Right ventricle myocardium superior (tissue), 1 donor: ENCODE results near the gene TMEM59. TPM values are rescaled to one million over a fixed set of nuclear protein-coding genes. Genes with fewer than 3 reads are reported as not detected.
"Not testable (repeated sequence)": the region's sequence is repeated elsewhere in the genome, so short reads cannot be mapped to it uniquely, and the experiment has no call there.

Source experiments
- ATAC-seq: fragments of 200-7000 bp; cut with Tn5 transposase; one replicate; pipeline ENCODE4 v1.9.1; 2020; ENCODE audit warnings: mild to moderate bottlenecking; ENCODE audit not compliant: poor library complexity
- DNase-seq: peaks from one replicate; pipeline ENCODE4 v3.0.0-alpha.2; 2020
- intact Hi-C: fragments of 100-400 bp; cut with DNase I; formaldehyde crosslinking; loops from one replicate; pipeline ENCODE4 v1.11.2; 2022
- microRNA-seq: library from miRNA; unstranded; fragments of <30 nt; microRNA quantifications from one replicate; pipeline ENCODE4 v1.2.0, GENCODE V29; 2020
- total RNA-seq: library from RNA; stranded (reverse); fragmentation: NEBNext Ultra II Directional; extraction: Animal tissue kit (Norgen Biotek cat#: 25700); gene quantifications from one replicate; pipeline ENCODE4 v1.2.1, GENCODE V29; 2021
- donor health status: DM: no; HTN: yes; CAD: no; lungs with severe emphysema.

Gene TMEM59
- total RNA-seq, 1 donor from 2014 or later, result 310 TPM

DNA sequence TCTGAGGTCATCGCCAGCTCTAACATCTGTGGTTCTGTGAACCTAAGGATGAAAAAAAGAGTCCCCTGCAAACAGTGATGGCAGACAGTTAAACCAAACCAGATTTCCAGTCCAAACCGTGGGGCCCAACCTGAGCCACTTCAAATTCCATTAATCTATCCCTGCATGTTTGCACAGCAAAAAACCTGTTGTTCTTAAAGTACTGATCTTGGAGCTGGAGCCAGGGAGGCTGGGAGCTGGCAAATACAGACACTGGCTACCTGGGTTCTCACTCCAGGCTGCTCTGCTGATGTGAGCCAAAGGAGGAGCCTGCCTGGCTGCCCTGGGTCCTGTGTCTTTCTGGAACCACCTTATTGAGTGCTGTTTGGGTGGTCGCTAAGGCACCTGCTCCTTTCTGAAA is 51.4 kb downstream of the TMEM59 start:
- ATAC-seq (no peak), DNase-seq (no peak)
- intact Hi-C loops, result no loop called here

DNA sequence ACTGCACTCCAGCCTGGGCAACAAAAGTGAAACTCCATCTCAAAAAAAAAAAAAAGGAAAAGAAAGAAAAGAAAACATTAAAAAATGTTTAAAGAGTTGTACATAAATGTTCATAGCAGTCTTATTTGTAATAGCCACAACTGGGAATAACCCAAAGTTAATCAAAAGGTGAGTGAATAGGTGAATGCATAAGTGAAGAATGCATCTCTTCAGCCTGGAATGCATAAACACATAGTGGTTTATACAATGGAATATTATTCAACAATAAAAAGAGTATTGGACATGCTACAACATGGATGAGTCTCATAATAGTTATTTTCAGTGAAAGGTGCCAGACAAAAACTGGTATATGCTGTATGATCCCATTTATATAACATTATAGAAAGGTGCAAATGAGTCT is 53.1 kb downstream of the TMEM59 start:
- intact Hi-C loops, result no loop called here
- ATAC-seq, result no peak
- DNase-seq, result no peak

- DNase-seq, result no peak
- no peak for ATAC-seq
Observed at GRCh38 chr1:53998223-53998622, 54.8 kb downstream of the TMEM59 start.

GRCh38 chr1:53995683-53996082 is 57.3 kb downstream of the TMEM59 start:
- intact Hi-C loops, result no loop called here
- ATAC-seq (no peak), DNase-seq (no peak)

More at GRCh38 chr1:53998223-53998622, 54.8 kb downstream of the TMEM59 start:
- intact Hi-C loops, result no loop called here

DNA sequence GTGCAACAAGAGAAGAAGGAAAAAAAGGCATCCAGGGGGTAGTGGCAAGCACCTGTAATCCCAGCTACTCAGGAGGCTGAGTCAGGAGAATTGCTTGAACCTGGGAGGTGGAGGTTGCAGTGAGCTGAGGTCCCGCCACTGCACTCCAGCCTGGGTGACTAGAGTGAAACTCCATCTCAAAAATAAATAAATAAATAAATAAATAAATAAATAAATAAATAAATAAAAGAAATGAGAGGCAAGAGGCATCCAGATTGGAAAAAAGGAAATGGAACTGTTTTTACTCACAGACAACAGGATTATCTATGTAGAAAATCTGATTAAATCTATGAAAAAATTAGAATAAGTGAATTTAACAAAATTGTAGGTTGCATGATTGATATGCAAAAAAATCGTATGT is 58.5 kb downstream of the TMEM59 start:
- ATAC-seq, DNase-seq, intact Hi-C loops: not testable (repeated sequence)

DNA sequence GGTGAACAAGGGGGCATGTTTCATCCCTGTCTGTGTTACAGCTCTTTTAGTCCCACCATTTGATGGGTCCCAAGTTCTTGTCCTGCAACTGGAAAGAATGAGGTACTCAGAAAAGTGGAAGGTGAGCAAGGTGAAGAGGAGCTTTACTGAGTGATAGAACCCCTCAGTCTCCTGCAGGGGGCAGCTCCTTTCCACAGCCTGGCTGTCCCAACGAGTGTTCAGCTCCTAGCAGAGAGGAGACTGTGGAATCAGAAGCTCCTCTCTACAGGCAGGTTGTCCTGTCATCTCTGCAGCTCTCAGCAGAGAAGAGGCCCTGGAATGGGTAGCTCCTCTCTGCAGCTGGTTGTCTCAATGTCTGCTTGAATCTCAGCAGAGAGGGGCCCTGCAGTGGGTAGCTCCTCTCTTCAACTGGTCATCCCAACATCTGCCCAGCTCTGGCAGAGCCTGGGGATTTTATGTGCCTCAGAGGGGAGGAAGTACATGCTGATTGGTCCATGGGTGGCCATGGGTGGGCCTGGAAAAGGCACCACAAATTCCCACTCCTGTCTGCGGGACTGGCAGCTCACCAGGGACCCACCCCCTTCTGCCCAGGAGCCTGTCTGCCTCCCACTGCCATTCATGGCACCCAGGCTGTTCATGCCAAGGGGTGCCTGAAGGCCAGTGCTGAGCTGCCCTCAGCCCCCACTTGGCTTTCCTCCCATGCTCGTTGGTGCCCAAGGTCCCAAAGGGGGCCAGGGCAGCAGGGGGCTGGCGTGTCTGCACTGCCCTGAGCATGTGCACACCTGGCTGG is 60.7 kb downstream of the TMEM59 start:
- DNase-seq, result no peak
- ATAC-seq, result no peak
- intact Hi-C loops, result no loop called here

DNA sequence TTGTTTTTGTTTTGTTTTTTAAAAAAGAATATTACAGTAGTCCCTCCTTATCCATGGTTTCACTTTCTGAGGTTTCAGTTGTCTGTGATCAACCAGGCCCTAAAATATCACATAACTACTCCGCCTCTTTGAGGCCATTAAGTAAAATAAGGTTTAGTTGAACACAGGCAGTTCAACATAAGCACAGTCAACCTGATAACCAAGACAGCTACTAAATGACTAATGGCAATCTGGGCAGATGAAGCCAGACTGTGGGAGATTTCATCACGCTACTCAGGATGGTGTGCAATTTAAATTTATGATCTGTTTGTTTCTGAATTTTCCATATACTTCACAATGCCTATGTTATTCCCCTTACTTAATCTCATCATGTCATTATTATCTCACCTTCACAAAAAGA is 65.1 kb downstream of the TMEM59 start:
- intact Hi-C loops, result no loop called here
- DNase-seq, result no peak
- no peak for ATAC-seq

GRCh38 chr1:53986458-53986857 is 66.5 kb downstream of the TMEM59 start:
- intact Hi-C loops, result no loop called here
- no peak for ATAC-seq
- no peak for DNase-seq

DNA sequence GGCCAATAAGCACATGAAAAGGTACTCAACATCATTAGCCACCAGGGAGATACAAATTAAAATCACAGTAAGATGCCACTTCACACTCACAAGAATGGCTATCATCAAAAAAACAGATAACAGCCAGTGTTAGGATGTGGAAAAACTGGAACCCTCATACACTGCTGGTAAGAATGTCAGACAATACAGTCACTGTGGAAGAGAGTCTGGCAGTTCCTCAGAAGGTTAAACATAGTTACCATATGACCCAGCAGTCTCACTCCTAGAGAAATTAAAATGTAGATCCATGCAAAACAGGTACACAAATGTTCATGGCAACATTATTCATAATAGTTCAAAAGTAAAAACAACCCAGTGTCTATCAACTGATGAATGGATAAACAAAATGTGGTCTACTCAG is 68.3 kb downstream of the TMEM59 start:
- intact Hi-C loops, result no loop called here
- ATAC-seq, result no peak
- DNase-seq, result no peak

DNA sequence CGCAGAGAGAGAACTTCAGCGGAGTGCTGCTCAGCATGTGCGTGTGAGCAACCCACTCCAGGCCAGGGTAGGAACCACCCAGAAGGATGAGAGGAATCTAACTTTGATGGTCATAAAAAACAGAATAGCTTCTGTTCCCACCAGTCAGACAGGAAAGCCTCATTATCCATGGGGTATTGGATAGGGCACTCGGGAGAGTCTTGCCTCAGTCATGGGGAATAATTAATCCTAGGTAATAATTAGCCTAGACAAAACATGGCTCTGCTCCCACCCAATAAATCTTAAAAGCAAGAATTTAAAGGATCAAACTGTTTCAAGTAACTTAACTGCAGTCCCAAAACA is 70.3 kb downstream of the TMEM59 start:
- DNase-seq, result no peak
- ATAC-seq, result no peak
- intact Hi-C loops, result no loop called here

DNA sequence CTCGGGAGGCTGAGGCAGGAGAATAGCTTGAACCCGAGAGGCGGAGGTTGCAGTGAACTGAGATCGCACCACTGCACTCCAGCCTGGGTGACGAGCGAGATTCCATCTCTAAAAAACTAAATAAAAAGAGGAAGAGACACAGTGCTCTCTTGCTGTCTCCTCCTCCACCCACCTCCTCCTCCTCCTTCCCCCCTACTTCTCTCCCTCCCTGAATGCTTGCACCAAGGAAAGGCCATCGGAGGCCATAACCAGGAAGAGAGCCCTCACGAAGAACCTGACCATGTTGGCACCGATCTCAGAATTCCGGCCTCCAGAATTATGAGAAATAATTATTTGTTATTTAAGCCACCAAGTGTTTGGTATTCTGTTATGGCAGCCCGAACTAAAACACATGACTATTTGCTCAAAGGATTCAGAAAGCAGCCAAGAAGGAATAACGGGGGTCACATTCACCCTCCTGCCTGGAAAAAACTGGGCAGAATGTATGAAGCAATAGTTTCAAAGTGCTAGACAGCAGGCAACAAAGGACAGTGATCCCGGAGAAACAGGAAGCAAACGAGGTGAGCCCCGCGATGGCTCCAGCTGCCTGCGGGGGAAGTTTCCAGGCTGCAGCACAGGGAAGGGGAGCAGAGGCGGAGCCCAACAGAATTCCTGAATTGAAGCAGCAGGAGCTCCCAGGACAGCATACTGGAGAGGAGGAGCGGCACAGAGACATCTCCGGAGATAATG is 70.8 kb downstream of the TMEM59 start:
- intact Hi-C loops, result no loop called here
- DNase-seq (peak; percentile 52), ATAC-seq (peak; percentile 76)

GRCh38 chr1:53981220-53981619 is 71.8 kb downstream of the TMEM59 start:
- DNase-seq (no peak), ATAC-seq (no peak)
- intact Hi-C loops, result no loop called here

GRCh38 chr1:53979712-53980450 is 73.1 kb downstream of the TMEM59 start:
- intact Hi-C loops, result no loop called here
- no peak for DNase-seq
- ATAC-seq, result no peak

Small RNA genes within 50 kb of the gene (microRNA-seq; reads per million reads assigned to microRNA genes)
- 2.3 reads per million for gene MIR4781

Other genes with a start within 250 kb of the TMEM59 start
- gene NDC1, start 214.9 kb downstream of the TMEM59 start, total RNA-seq, result 5.6 TPM
- gene YIPF1, start 163.4 kb downstream of the TMEM59 start, total RNA-seq, result 13.6 TPM
- not detected for gene DIO1, start 159.0 kb downstream of the TMEM59 start, total RNA-seq
- gene IFT25, start 107.5 kb downstream of the TMEM59 start, total RNA-seq, result 9.9 TPM
- 12.0 TPM for gene LRRC42, start 106.9 kb downstream of the TMEM59 start, total RNA-seq
- gene LDLRAD1, start 35.0 kb downstream of the TMEM59 start, total RNA-seq, result not detected
- 5.3 TPM for gene TCEANC2, start 404 bp upstream of the TMEM59 start, total RNA-seq
- not detected for gene CDCP2, start 99.8 kb upstream of the TMEM59 start, total RNA-seq
- 4.8 TPM for gene CYB5RL, start 146.8 kb upstream of the TMEM59 start, total RNA-seq
- 78.6 TPM for gene MRPL37, start 147.0 kb upstream of the TMEM59 start, total RNA-seq